ENCODE data around the gene ZFAND2B.

DNA sequence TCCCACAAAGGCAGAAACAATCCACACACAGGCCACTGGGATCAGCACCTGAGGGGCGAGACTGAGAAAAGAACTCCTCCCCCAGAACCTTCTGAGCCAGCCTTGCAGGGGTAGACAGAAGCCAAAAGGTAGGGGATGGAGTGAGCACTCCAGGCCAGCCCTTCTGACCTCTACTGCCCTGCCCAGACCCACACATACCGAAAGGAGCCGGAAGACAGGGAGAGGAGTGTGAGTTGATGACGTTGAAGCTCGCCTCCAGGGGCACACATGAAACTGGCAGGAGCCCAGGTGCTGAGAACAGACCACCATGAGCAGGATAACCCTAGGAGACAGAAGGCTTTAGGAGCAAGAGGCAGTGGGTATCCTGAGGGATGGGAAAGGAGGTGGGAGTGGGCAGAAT is 38.6 kb upstream of the ZFAND2B start:
- TF ChIP-seq, protein P1, sequence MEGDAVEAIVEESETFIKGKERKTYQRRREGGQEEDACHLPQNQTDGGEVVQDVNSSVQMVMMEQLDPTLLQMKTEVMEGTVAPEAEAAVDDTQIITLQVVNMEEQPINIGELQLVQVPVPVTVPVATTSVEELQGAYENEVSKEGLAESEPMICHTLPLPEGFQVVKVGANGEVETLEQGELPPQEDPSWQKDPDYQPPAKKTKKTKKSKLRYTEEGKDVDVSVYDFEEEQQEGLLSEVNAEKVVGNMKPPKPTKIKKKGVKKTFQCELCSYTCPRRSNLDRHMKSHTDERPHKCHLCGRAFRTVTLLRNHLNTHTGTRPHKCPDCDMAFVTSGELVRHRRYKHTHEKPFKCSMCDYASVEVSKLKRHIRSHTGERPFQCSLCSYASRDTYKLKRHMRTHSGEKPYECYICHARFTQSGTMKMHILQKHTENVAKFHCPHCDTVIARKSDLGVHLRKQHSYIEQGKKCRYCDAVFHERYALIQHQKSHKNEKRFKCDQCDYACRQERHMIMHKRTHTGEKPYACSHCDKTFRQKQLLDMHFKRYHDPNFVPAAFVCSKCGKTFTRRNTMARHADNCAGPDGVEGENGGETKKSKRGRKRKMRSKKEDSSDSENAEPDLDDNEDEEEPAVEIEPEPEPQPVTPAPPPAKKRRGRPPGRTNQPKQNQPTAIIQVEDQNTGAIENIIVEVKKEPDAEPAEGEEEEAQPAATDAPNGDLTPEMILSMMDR (conservative IDR thresholded peaks at IDR 0.05; ENCODE audit: low read depth in 2 of 2): no peak
- TF ChIP-seq EZH2 (IDR thresholded peaks at IDR 0.05; ENCODE audit: low read depth, unreplicated experiment) (no peak), POLR2AphosphoS5 (IDR thresholded peaks at IDR 0.05; ENCODE audit: low read depth) (no peak), EZH2phosphoT487 (IDR thresholded peaks at IDR 0.05; ENCODE audit: unreplicated experiment) (no peak), JUNB (IDR thresholded peaks at IDR 0.05; ENCODE audit: unreplicated experiment) (no peak), ZNF331 (CRISPR knock-in tag; IDR thresholded peaks at IDR 0.05; ENCODE audit: low read depth) (no peak), ZNF114 (CRISPR knock-in tag; IDR thresholded peaks at IDR 0.05) (no peak), STAT1 (IDR thresholded peaks at IDR 0.05; ENCODE audit: unreplicated experiment) (no peak), CREB1 (CRISPR knock-in tag; IDR thresholded peaks at IDR 0.05; ENCODE audit: low read depth) (no peak)
- TF ChIP-seq, protein P2, sequence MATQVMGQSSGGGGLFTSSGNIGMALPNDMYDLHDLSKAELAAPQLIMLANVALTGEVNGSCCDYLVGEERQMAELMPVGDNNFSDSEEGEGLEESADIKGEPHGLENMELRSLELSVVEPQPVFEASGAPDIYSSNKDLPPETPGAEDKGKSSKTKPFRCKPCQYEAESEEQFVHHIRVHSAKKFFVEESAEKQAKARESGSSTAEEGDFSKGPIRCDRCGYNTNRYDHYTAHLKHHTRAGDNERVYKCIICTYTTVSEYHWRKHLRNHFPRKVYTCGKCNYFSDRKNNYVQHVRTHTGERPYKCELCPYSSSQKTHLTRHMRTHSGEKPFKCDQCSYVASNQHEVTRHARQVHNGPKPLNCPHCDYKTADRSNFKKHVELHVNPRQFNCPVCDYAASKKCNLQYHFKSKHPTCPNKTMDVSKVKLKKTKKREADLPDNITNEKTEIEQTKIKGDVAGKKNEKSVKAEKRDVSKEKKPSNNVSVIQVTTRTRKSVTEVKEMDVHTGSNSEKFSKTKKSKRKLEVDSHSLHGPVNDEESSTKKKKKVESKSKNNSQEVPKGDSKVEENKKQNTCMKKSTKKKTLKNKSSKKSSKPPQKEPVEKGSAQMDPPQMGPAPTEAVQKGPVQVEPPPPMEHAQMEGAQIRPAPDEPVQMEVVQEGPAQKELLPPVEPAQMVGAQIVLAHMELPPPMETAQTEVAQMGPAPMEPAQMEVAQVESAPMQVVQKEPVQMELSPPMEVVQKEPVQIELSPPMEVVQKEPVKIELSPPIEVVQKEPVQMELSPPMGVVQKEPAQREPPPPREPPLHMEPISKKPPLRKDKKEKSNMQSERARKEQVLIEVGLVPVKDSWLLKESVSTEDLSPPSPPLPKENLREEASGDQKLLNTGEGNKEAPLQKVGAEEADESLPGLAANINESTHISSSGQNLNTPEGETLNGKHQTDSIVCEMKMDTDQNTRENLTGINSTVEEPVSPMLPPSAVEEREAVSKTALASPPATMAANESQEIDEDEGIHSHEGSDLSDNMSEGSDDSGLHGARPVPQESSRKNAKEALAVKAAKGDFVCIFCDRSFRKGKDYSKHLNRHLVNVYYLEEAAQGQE (IDR thresholded peaks at IDR 0.05; ENCODE audit: unreplicated experiment): no peak
- TF ChIP-seq, protein P3, sequence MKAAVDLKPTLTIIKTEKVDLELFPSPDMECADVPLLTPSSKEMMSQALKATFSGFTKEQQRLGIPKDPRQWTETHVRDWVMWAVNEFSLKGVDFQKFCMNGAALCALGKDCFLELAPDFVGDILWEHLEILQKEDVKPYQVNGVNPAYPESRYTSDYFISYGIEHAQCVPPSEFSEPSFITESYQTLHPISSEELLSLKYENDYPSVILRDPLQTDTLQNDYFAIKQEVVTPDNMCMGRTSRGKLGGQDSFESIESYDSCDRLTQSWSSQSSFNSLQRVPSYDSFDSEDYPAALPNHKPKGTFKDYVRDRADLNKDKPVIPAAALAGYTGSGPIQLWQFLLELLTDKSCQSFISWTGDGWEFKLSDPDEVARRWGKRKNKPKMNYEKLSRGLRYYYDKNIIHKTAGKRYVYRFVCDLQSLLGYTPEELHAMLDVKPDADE (IDR thresholded peaks at IDR 0.05): no peak

All from GM23338 (cell line).